HEK293T (cell line): ENCODE data around the gene MGAT1.

Experiments
- LEF1 ChIP-seq: fragments of 450-650 bp; IDR thresholded peaks from 2 replicates; pipeline ENCODE4 v1.6.1; 2017; ENCODE audit warnings: mild to moderate bottlenecking, borderline replicate concordance
- SUZ12 ChIP-seq: fragments of 450-650 bp; IDR thresholded peaks from 2 replicates; pipeline ENCODE4 v1.6.1; 2016; ENCODE audit warnings: mild to moderate bottlenecking

- TF ChIP-seq SUZ12 (no peak), LEF1 (no peak)
Observed at GRCh38 chr5:180792965-180793287, 9.7 kb downstream of the MGAT1 start.
